Stimulated activated CD4-positive, alpha-beta T cell treated with anti-CD3 and anti-CD28 coated beads, Interleukin-2, amount 100 ng/mL, for 48 hours (primary cell): ENCODE results near the gene KIF2C.
A peak's percentile ranks its signal among the peaks of the same experiment; 100 is the strongest.
"Not testable (repeated sequence)": the region's sequence is repeated elsewhere in the genome, so short reads cannot be mapped to it uniquely, and the experiment has no call there.

ENCODE experiments used
- DNase-seq, 2 donors: peaks; one replicate each; pipeline ENCODE4 v3.0.0-alpha.2; 2020

KIF2C gene

GRCh38 chr1:44799770-44800584, 60.3 kb downstream of the KIF2C start, which contains the start of gene PLK3:
Gene PLK3, plus strand, starts transcription at chr1:44800377. Its CDS starts 87 bp downstream, at chr1:44800464.
- DNase-seq: peak; percentile 97

- DNase-seq: no peak
Observed at GRCh38 chr1:44801491-44802305, 62.1 kb downstream of the KIF2C start.

GRCh38 chr1:44802306-44803061, 62.8 kb downstream of the KIF2C start:
- DNase-seq: no peak

DNA sequence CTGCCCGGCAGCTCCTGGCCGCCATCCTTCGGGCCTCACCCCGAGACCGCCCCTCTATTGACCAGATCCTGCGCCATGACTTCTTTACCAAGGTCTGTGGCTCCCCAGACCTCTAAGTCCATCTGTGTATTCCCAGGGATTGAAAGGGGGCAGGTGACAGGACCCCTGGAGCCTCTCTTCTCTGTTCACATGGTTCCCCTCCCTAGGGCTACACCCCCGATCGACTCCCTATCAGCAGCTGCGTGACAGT, 63.4 kb downstream of the KIF2C start:
- no peak for DNase-seq

DNA sequence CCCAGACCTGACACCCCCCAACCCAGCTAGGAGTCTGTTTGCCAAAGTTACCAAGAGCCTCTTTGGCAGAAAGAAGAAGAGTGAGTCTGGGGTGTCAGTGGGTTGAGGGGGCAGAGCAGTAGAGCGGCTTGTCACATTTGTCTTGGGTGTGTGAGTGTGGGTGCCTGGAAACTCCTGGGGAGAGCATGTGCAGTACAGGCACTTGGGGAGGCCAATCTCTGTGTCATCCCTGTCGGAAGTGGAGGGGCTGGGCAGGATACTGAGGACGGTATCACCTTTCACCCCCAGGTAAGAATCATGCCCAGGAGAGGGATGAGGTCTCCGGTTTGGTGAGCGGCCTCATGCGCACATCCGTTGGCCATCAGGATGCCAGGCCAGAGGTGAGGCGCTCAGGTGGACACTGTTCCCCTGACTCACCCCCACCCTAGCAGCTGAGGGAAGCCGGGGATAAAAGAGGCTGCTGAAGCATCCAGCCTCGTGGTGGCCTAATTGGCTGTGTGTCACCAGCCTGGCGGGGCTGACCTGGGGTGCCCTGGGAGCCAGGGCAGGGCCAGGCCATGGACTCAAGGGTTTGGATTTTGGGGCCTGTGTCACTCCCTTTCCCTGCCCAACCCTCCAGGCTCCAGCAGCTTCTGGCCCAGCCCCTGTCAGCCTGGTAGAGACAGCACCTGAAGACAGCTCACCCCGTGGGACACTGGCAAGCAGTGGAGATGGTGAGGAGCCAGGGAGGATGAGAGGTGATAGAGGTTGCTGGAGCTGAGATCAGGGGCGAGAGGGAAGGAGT, 63.9 kb downstream of the KIF2C start:
- no peak for DNase-seq

GRCh38 chr1:44805311-44806024, 65.8 kb downstream of the KIF2C start:
- DNase-seq: no peak

- DNase-seq: no peak
Observed at GRCh38 chr1:44806025-44806703, 66.5 kb downstream of the KIF2C start.

DNA sequence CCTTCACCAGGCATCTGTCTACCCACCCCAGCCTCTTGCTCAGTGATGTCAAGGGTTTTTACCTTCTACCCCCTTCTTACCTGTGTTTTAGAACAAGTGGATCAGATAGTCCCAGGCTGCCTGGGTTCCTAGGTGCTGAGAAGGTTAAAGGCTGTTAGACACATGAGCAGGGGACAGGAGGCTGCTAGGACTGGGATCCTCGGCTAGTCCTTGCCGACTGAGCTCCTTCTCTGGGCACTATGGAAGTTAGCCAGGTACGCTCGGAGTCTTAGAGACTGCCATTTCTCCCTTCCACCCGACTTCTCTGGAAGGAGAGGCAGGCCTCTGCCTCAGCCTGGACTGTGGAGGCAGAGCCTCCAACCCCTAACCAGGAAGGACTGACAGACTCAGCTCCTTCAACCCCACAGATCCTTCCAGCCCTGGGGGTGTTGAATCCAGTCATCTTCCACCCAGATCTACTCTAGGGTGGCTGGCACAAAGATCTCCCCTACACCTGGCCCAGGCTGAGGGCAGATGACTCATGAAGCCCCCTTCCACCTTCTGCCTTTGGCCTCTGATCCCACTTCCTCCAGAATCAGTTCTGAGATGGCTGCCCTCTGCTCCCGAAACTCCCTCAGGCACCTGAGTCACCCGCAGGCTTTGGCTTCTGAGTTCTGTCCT, 67.2 kb downstream of the KIF2C start, which contains the start of gene DYNLT4:
TSS of gene DYNLT4 (minus strand) at position 648 of the 660 bp plus-strand sequence. CDS start 683 bp downstream, outside the sequence.
- no peak for DNase-seq

DNA sequence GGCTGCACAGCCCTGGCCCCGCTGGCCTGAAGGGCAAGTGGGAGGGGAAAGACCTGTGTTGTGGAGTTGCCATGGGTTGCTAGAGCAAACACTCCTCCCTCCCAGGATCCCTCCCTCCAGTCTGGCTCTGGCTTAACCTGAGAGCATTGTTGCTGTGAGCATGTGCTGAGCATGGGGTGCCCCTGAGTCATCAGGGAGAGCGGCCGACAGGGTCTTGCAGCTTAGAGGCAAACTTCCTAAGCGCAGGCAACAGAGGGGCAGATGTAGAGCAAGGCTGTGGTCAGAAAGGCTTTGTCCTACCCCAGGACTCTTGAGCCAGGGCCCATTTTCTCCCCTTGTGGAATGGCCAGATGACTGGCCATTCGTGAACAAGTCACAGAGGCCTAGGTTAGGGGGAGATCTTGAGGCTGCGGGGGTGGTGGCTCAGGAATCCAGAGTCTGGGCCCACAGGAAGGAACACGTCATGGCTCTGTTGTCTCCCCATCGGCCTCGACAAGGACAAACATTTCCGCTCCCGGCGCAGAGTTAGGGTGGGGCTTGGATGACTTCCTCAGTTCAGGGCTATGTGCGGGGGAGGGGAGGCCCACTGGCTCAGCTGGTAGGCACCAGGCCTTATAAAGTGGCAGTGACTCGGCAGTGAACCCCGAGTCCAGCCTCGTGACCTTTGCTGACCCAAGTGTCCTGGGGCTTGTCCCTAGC, 67.9 kb downstream of the KIF2C start:
- peak; percentile 79 to 84 for DNase-seq

GRCh38 chr1:44808063-44808937, 68.7 kb downstream of the KIF2C start, which contains the start of gene BTBD19:
Gene BTBD19, plus strand, starts transcription at chr1:44808523. Its CDS starts 298 bp downstream, at chr1:44808821.
- peak; percentile 67 to 73 for DNase-seq

DNA sequence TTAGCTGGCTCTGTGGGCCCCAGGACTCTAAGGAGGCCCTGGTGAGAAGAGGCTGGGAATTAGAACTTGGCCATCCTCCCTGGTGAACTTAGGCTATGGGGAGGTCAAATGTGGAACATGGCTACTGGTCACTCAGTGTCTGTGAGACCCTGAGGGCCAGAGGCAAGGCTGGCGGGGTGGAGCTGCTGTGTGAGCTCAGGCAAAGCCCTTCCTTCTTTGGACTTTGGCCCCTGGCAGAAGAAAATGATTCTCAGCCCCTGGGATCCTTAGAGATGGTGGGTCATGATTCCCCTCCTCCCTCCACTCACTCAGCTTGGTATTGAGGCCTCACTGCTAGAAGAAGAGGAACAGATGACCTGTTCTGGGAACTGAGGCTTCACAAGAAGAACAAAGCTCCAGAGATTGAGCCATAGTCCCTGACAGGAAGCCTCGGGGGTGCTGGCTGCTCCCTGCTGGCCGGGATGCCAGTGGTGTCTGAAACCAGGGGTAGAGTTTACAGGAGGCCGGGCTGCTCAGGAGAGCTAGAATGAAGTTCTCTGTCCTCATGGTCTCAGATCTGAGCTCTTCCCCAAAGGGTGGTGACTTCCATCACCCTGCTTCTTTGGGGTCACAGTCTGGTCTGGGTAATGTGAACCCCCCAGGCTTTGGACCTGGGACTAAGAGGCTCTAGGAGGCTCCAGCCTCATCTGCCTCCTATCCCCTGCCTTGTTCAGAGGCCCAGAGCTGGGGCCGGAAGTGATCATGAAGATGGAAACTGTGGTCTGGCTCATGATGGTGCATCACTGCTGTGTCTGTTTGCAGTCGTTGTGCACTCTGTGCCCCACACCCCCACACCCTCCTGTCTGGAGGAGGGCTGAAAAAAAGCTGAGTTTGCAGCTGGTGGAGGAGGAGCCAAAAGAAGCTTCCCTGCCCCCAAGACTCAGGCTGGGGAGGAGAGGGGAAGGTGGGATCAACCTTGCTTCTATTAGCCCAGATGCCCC, 69.6 kb downstream of the KIF2C start:
- peak; percentile 77 for DNase-seq

- DNase-seq: no peak
Observed at GRCh38 chr1:44810101-44810761, 70.6 kb downstream of the KIF2C start.

- not testable (repeated sequence) for DNase-seq
Observed at GRCh38 chr1:44810762-44811105, 71.1 kb downstream of the KIF2C start.

DNA sequence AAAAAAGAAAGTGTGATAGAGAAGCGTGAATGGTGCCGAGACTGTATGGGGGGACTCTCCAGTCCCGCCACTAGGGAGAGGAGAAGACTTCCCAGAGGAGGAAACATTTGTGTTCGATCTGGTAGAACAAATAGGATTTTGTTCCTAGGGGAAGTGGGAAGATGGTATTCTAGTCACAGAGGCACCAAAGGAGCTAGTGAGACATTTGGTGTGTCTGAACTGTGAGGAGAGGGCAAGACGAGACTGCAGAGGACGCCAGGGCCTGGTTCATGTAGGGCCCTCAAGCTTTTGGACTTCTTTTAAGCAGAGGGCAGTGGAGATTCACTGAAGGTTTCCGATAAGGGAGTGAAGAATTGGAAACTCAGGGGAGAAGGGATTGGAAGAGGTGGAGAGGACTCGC, 71.6 kb downstream of the KIF2C start:
- no peak for DNase-seq

- DNase-seq: no peak
Observed at GRCh38 chr1:44812822-44813543, 73.3 kb downstream of the KIF2C start.

GRCh38 chr1:44815926-44816325, 76.3 kb downstream of the KIF2C start:
- DNase-seq: not testable (repeated sequence)
